ENCODE results near the gene SAP25.
"Not testable (repeated sequence)": the region's sequence is repeated elsewhere in the genome, so short reads cannot be mapped to it uniquely, and the experiment has no call there.

The SAP25 gene

DNA sequence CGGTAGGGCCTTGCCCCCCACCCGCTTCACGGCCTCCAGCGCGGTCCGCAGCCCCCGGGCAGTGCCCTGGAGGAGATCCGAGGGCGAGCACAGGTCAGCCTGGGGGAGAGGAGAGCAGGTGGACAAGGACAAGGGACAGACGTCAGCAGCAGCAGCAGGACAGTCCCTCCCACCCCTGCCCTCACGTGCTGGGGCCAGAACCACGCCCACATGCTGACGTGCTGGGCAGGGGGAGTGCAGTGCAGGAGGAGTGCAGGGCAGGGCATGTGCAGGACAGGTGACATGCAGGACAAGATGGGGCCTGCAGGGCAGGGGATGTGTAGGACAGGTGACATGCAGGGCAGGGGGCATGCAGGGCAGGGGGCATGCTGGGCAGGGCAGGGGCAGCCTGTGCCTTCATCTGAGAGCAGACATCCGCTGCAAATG, 1.5 kb upstream of the SAP25 start:
- DNase-seq = no peak

DNA sequence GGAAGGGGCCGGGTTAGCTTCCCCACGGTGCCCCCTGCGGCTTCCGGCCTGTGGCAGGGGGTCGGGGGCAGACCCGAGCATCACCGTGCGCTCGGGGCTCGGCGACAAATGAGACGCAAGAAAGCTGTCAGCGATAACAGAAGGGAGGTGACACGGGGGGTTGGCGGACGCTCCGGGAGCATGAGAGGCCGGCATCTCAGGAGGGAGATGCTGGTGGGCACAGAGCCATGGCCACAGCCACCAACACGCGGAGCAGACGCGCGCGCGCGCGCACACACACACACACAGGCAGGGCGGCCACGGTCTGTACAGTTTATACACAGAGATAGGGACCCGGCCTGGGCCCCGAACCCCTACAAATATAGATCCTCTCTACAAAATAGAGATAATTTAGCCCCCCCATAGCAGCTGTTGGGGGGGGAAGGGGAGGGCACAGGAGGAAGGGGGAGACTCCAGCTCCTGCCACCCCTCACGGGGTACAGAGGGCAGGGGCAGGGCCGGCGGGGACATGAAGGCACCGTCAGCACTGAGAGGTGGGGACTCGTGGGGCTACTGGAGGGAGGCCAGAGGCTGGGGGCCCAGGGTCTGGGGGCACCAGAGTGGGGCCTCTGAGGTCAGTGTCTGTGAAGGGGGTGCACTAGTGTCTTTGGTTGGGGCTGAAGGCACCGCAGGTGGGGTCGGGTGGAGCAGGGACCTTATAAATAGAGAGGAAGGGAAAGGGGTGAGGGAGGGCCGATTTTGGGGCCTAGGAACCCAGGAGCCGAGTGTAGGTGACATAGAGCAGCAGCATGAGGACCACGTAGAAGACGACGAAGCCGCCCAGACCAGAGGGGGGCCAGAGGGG, 884 bp upstream of the SAP25 start:
- no peak for DNase-seq

- DNase-seq = no peak
These were observed 588 bp downstream of the SAP25 start for GRCh38 chr7:100572949-100573675.

- no peak for DNase-seq
These were observed 1.3 kb downstream of the SAP25 start for GRCh38 chr7:100572281-100572948.

- no peak for DNase-seq
These were observed 1.9 kb downstream of the SAP25 start for GRCh38 chr7:100571829-100572116.

- no peak for DNase-seq
These were observed 2.5 kb downstream of the SAP25 start for GRCh38 chr7:100570954-100571828.

GRCh38 chr7:100568896-100569844, 4.5 kb downstream of the SAP25 start:
- DNase-seq = peak; percentile 80

GRCh38 chr7:100568176-100568895, 5.4 kb downstream of the SAP25 start:
- no peak for DNase-seq

- DNase-seq = no peak
These were observed 5.9 kb downstream of the SAP25 start for GRCh38 chr7:100567751-100568175.

GRCh38 chr7:100567031-100567730, 6.5 kb downstream of the SAP25 start:
- no peak for DNase-seq

DNA sequence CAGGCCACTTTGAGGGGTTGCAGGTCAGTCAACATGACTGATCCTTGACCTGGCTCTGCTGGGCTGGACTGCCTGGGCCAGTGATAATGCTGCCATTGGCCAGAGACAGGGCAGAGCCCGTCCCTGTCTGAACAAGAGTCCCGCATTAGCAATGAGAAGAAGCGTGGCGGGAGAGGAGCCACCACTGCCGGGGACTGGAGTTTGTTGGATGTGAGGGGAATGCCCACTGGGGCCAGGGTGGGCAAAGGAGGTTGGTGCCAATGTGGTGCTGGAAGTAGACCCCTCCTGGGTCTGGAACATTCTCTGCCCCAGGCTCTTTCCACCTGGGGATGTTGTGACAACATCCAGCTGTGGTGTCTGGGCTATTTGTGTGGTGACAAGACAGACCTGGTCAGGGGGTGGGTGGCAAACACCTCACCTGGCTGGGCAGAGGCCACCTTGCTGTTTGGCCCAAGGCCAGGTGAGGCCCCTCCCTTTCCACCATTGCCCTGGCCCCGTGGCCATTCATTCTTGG, 7.6 kb downstream of the SAP25 start:
- no peak for DNase-seq

DNA sequence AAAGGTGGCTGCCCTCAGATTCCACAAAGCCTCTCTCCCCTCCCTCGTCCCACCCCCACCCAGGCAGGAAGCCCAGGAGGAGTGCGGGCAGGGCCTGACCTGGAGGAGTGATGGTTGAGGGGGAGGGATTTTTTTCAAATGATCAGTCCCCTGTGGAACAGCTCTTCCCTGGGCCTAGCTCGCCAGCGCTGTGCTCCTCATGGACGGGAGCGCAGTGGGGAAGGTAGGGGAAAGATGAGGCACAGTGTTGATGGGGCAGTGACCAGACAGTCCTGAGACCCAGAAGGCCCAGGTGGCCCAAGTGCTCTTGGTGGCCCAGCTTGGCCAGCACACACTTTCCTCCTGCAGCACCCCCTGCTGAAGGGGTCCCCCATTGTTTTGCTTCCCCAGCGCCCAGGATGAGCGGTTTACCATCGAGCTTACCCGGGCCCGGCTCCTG, 8.5 kb downstream of the SAP25 start:
- DNase-seq = no peak

DNA sequence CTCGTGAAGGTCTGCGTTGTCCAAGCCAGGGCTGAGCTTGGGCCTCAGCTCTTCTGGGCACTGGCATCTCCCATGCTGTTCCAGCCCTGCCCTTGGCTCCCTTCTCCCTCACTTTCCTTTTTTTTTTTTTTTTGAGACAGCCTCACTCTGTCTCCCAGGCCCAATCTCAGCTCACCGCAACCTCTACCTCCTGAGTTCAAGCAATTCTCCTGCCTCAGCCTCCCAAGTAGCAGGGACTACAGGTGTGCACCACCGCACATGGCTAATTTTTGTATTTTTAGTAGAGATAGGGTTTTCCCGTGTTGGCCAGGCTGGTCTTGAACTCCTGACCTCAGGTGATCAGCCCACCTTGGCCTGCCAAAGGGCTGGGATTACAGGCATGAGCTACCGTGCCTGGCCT, 9.3 kb downstream of the SAP25 start:
- not testable (repeated sequence) for DNase-seq

- peak; percentile 95 for DNase-seq
These were observed 9.8 kb downstream of the SAP25 start for GRCh38 chr7:100563809-100564400.

DNA sequence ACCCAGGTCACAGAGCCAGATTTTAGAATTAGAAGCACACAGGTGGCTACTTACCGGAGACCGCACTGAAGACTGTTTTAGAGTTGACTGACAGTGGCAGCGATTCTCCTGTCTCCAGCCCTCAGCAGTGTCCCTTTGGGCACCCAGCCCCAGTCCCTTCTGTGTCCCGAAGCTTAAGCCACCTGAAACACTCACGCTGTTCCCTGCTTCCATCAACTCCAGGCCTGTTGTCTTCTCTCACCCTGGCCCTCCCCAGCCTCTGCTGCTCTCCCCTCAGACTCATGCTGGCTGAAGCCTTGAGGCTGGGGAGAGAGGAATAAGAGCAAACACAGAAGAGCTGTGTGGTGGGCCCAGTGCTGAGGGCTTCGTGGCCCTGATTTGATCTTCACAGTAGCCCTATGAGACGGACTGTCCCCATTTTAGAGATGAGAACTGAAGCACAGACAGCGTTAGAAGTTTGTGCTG, 10.6 kb downstream of the SAP25 start:
- no peak for DNase-seq

DNA sequence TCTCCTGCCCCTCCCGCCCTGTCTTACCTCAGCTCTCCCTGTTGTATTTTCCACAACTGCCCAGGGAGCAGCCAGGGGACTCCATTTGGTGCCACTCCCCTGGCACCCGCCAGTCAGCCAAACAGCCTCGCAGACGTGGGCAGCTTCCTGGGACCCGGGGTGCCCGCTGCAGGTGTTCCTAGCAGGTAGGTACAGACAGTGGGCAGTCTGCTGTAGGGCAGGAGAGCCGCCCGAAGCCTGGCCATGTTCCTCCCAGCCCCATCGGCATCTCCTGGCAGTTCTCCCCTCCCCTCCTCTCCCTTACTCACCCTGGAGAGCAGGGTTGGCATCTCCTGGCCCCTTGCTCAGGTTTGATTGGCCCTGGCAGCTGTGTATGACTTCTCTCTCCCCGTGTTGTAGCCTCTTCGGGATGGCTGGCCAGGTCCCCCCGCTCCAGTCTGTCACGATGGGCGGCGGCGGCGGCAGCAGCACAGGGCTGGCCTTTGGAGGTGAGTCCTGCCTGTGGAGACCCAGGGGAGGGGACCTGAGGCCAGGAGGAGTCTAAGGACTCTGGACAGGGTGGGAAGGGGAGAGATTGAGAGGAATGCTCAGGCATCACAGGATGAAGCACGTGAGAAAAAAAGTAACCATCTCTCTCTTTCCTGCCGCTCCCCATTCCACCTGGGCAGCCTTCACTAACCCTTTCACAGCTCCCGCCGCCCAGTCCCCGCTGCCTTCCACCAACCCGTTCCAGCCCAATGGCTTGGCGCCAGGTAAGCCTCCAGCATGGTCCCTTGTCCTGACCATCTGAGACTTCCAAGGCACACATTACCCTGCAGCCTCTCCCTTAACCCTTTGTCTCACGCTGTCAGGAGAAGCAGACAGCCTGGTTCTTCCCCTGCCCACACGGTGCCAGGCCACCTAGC, 11.3 kb downstream of the SAP25 start:
- DNase-seq = no peak

DNA sequence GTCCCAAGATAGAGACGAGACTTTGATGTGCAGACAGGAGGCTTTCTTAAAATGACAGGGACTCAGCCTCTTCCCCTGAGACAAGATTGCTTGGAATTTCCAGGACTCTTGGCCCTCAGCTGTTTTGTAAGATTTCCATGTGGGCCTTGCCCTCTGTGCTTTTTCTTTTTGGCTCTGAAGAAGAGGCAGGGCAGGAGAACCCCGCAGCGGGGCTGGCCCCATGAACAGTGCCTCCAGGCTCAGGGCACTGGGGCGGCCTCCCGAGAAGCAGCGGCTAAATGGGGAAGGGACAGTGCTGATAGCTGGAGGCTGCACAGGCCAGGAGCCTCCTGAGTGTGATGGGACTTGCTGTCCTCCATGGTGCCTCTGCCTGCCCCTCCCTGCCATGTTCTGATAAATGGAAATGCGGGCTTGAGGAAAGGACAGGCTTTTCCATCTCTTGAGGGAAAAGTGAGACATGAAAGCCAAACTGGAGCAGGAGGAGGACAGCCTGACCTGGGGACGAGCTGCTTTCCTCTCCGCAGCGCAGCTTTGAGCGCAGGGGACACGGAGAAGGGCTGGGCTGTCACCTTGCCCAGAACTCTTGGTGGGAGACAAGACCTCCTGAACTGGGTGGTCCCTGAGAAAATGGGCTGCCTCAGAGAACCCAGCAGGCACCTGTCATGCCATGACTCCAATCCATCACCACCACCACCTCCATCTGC, 12.1 kb downstream of the SAP25 start:
- no peak for DNase-seq

DNA sequence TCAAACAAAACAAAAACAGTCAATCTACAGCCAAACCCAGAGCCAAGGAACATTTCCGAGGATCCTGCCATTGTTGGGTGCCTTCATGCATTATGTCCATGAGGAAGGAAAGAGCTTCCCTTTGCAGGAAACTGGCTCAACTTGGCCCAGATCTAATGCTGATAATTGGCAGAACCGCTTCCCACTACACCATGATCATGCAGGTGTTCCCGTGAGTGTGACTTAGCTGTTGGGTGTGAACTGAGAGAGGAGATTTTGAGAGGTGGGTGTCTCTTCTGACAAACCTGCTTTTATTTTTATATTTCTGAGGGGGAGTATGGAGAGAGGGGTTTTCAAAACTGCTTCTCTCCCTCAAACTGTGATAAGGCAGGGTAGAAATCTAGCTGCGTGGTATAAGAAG, 14.6 kb downstream of the SAP25 start:
- no peak for DNase-seq

Measured in activated CD8-positive, alpha-beta memory T cell treated with anti-CD3 and anti-CD28 coated beads for 24 hours (primary cell).